GM12874 (cell line): ENCODE measurements around the gene MAP4K1.

Source experiments
- TF ChIP-seq, protein P1 (sequence below): IDR thresholded peaks from 2 replicates; pipeline ENCODE4 v1.5.1; 2011; ENCODE audit warnings: low read depth, mild to moderate bottlenecking, control low read depth, low read length, moderate library complexity; ENCODE audit not compliant: insufficient read depth

Gene MAP4K1

DNA sequence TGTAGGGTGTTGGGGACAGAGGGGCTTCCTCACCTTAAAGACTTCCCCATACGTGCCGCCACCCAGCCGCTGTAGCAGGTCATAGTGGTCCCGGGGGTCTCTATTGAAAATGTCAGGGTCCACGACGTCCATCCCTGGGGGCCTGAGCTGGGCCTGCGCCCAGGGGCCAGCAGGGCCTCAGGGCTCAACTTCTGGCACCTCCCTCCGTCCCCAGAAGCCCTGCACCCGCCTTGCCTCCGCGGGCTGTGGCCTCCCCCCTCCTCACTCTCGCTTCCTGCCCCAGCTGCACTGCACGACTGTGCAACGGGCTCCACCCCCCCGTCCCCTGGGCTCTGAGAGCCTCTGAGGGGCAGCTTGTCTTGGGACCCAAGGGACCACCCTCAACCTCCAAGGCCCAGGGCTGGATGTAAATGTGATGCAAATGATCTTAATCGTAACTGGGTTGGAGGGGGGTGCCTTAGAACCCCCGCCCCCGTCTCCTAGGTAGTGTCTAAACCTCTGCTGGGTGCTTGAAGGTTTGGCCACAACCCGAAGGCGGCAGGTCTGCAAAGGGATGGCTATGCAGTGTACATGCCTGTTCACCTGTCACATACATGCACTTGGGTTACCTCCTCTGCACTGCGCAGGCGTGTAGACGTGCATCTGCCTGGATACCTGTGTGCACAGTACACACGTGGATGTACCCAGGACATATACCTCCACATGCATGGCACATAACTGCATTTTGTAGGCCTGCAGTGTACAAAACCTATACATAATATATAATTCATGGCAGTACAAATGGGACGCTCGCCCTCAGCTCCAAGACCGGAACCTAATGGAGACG lies at the start of gene MAP4K1:
TSS of gene MAP4K1 (minus strand) at position 190 of the 826 bp plus-strand sequence. CDS start at position 132, 58 bp downstream.
- TF ChIP-seq, protein P1, sequence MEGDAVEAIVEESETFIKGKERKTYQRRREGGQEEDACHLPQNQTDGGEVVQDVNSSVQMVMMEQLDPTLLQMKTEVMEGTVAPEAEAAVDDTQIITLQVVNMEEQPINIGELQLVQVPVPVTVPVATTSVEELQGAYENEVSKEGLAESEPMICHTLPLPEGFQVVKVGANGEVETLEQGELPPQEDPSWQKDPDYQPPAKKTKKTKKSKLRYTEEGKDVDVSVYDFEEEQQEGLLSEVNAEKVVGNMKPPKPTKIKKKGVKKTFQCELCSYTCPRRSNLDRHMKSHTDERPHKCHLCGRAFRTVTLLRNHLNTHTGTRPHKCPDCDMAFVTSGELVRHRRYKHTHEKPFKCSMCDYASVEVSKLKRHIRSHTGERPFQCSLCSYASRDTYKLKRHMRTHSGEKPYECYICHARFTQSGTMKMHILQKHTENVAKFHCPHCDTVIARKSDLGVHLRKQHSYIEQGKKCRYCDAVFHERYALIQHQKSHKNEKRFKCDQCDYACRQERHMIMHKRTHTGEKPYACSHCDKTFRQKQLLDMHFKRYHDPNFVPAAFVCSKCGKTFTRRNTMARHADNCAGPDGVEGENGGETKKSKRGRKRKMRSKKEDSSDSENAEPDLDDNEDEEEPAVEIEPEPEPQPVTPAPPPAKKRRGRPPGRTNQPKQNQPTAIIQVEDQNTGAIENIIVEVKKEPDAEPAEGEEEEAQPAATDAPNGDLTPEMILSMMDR = no peak

GRCh38 chr19:38666663-38667511 lies 49.1 kb upstream of the MAP4K1 start:
- TF ChIP-seq, protein P1 = no peak

- TF ChIP-seq, protein P1 = no peak
Measured at GRCh38 chr19:38665950-38666662, 48.4 kb upstream of the MAP4K1 start.

GRCh38 chr19:38665219-38665931 lies 47.6 kb upstream of the MAP4K1 start:
- TF ChIP-seq, protein P1 = no peak

DNA sequence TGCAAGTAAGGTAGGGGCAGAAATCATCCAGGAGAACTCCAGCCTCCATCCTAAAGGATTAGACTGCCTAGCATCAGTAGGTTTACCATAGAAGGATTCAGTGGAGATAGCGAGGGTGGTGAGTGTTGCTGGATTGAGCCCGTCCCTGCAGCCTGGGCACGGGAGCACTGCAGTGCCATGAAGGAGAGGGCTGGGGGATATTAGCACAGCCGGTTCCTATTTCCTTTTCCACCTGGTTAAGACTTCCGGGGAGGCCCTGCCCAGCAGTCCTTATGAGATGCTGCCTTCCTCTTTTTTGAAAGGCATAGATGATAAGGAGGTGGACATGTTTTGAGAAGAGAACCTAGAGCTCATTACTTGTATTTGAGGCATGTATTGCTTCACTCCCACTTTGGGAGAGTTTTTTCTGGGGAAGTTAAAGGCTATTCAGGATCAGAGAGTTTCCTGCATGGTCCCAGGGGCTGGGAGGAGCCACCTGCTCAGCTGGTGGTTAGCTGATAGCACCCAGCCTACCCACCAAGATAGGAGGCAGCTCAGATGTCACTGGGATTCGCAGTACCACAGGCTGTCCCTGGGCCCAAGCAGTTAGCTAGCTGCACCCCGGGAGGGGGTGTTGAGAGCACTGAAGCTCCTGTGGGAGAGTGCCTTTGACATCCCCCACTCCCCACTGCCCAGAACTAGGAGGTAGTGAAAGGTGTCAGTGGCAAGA lies 46.9 kb upstream of the MAP4K1 start:
- TF ChIP-seq, protein P1 = no peak

- TF ChIP-seq, protein P1 = no peak
Measured at GRCh38 chr19:38663957-38664502, 46.3 kb upstream of the MAP4K1 start.
